HepG2 (cell line): ENCODE results near the gene TCF25. TPM values are rescaled to one million over a fixed set of nuclear protein-coding genes. Genes with fewer than 3 reads are reported as not detected.
A peak's percentile ranks its signal among the peaks of the same experiment; 100 is the strongest.

ENCODE experiments used
- BATF2 ChIP-seq: sonication (generic); formaldehyde crosslinking; IDR thresholded peaks from 2 replicates; pipeline ENCODE4 v1.8.0; 2022; ENCODE audit warnings: mild to moderate bottlenecking, missing genetic modification reagents, moderate library complexity
- CERS6 ChIP-seq: sonication (generic); formaldehyde crosslinking; IDR thresholded peaks from 2 replicates; pipeline ENCODE4 v1.5.0; 2020; ENCODE audit warnings: missing genetic modification reagents
- ETV6 ChIP-seq: sonication (generic); formaldehyde crosslinking; conservative IDR thresholded peaks from 2 replicates; pipeline ENCODE4 v1.4.0; 2020; ENCODE audit warnings: missing genetic modification reagents
- FOXM1 ChIP-seq: sonication (generic); formaldehyde crosslinking; IDR thresholded peaks from 2 replicates; pipeline ENCODE4 v1.5.0; 2020; ENCODE audit warnings: missing genetic modification reagents
- FOXP4 ChIP-seq: sonication (generic); formaldehyde crosslinking; IDR thresholded peaks from 2 replicates; pipeline ENCODE4 v1.4.0; 2020; ENCODE audit warnings: missing genetic modification reagents
- GATA4 ChIP-seq: sonication (generic); IDR thresholded peaks from 2 replicates; pipeline ENCODE4 v1.6.1; 2016; ENCODE audit warnings: antibody characterized with exemption, low read depth, borderline replicate concordance
- GMEB2 ChIP-seq: IDR thresholded peaks from 2 replicates; pipeline ENCODE4 v1.6.1; 2016; ENCODE audit warnings: missing biosample characterization, missing genetic modification reagents, low read depth
- HOXA3 ChIP-seq: sonication (generic); formaldehyde crosslinking; IDR thresholded peaks from 2 replicates; pipeline ENCODE4 v1.5.0; 2020; ENCODE audit warnings: missing genetic modification reagents
- KLF11 ChIP-seq: IDR thresholded peaks from 2 replicates; pipeline ENCODE4 v1.6.1; 2016; ENCODE audit warnings: missing compliant biosample characterization
- MXD1 ChIP-seq: sonication (generic); formaldehyde crosslinking; IDR thresholded peaks from 2 replicates; pipeline ENCODE4 v1.4.0; 2020; ENCODE audit warnings: mild to moderate bottlenecking, missing genetic modification reagents
- NFAT5 ChIP-seq: sonication (generic); formaldehyde crosslinking; IDR thresholded peaks from 2 replicates; pipeline ENCODE4 v1.4.0; 2020; ENCODE audit warnings: missing genetic modification reagents
- NR3C1 ChIP-seq: sonication (generic); formaldehyde crosslinking; IDR thresholded peaks from 2 replicates; pipeline ENCODE4 v1.4.0; 2020; ENCODE audit warnings: missing genetic modification reagents
- SMAD1 ChIP-seq: sonication (generic); formaldehyde crosslinking; IDR thresholded peaks from 2 replicates; pipeline ENCODE4 v1.4.0; 2020; ENCODE audit warnings: missing genetic modification reagents, low read depth, mild to moderate bottlenecking, borderline replicate concordance
- SP1 ChIP-seq, 2 experiments: fragments of 450-650 bp in 1 of 2; sonication (generic) in 1 of 2; formaldehyde crosslinking in 1 of 2; IDR thresholded peaks; 2 replicates each; pipeline versions ENCODE4 v1.4.0 to v1.6.1; 2016 to 2020; ENCODE audit warnings: missing genetic modification reagents in 1 of 2
- TBX3 ChIP-seq: fragments of 450-650 bp; IDR thresholded peaks from 2 replicates; pipeline ENCODE4 v1.6.1; 2017; ENCODE audit warnings: antibody characterized with exemption, mild to moderate bottlenecking, inconsistent platforms, borderline replicate concordance
- ZMYM4 ChIP-seq: sonication (generic); formaldehyde crosslinking; IDR thresholded peaks from 2 replicates; pipeline ENCODE4 v1.8.1; 2023; ENCODE audit warnings: mild to moderate bottlenecking, missing genetic modification reagents
- ZNF430 ChIP-seq: sonication (generic); formaldehyde crosslinking; IDR thresholded peaks from 2 replicates; pipeline ENCODE4 v1.9.0; 2021; ENCODE audit warnings: mild to moderate bottlenecking, missing genetic modification reagents
- ZNF441 ChIP-seq: sonication (generic); formaldehyde crosslinking; IDR thresholded peaks from 2 replicates; pipeline ENCODE4 v1.7.0; 2021; ENCODE audit warnings: missing genetic modification reagents, borderline replicate concordance
- ZNF674 ChIP-seq: sonication (generic); formaldehyde crosslinking; IDR thresholded peaks from 2 replicates; pipeline ENCODE4 v1.5.0; 2020; ENCODE audit warnings: low read depth, mild to moderate bottlenecking, missing genetic modification reagents
- ZSCAN29 ChIP-seq: sonication (generic); formaldehyde crosslinking; conservative IDR thresholded peaks from 2 replicates; pipeline ENCODE4 v1.4.0; 2020; ENCODE audit warnings: mild to moderate bottlenecking, missing genetic modification reagents
- polyA plus RNA-seq, 8 experiments: library from polyadenylated mRNA; depleted of rRNA in 3 of 8; stranded (reverse) in 7 of 8; unstranded in 1 of 8; fragments of >200 nt; fragmentation: Illumina TruSeq in 4 of 8; extraction: Trizol in 4 of 8; gene quantifications; 2 replicates each; pipeline versions ENCODE4 v1.2.1 to v1.2.3, GENCODE V29; 2011 to 2016; ENCODE audit warnings: low read depth in 4 of 8, missing spikeins in 1 of 8, mixed read lengths in 1 of 8; ENCODE audit not compliant: insufficient read depth in 1 of 8
- total RNA-seq, 5 experiments: library from RNA; depleted of rRNA; stranded (reverse); fragments of >200 nt; fragmentation: Illumina TruSeq; extraction: Trizol; gene quantifications; 2 replicates each; pipeline ENCODE4 v1.2.3, GENCODE V29; 2016; ENCODE audit warnings: low read depth in 1 of 5

TCF25 gene
- total and polyA plus RNA-seq, 2 of the 13 experiments (the other 11 are each of a cell fraction or from before 2014, with no cell fraction given), result 138 to 206 TPM

GRCh38 chr16:89922477-89922883 is 49.1 kb downstream of the TCF25 start (continued):
- TF ChIP-seq NFAT5 (CRISPR knock-in tag), result no peak
- TF ChIP-seq SP1 (IDR thresholded peaks at IDR 0.05), result no peak
- no peak; the same call in 1 of the 2 replicates for TF ChIP-seq SP1 (CRISPR knock-in tag; IDR thresholded peaks at IDR 0.05)
- no peak for TF ChIP-seq TBX3
- no peak for TF ChIP-seq NR3C1 (CRISPR knock-in tag)
- no peak for TF ChIP-seq ZNF674 (CRISPR knock-in tag)
- no peak for TF ChIP-seq CERS6 (CRISPR knock-in tag)
- TF ChIP-seq GATA4, result peak; percentile 20; the same call in 1 of the 2 replicates
- no peak for TF ChIP-seq GMEB2 (CRISPR knock-in tag)
- no peak for TF ChIP-seq ETV6 (CRISPR knock-in tag)
- TF ChIP-seq FOXM1 (CRISPR knock-in tag), result no peak
- TF ChIP-seq ZMYM4 (CRISPR knock-in tag), result no peak
- peak; percentile 44 for TF ChIP-seq ZNF430 (CRISPR knock-in tag)
- peak; percentile 67 for TF ChIP-seq HOXA3 (CRISPR knock-in tag)
- no peak; the same call in 1 of the 2 replicates for TF ChIP-seq ZNF441
- TF ChIP-seq ZSCAN29 (CRISPR knock-in tag), result no peak
- peak; percentile 8; the same call in 1 of the 2 replicates for TF ChIP-seq FOXP4 (CRISPR knock-in tag)
- TF ChIP-seq SMAD1 (CRISPR knock-in tag), result 0 out of 2 replicates have a peak, but pooled peaks have one; percentile 80
- peak; percentile 27; the same call in 1 of the 2 replicates for TF ChIP-seq KLF11 (CRISPR knock-in tag)
- TF ChIP-seq BATF2 (CRISPR knock-in tag), result no peak
- TF ChIP-seq MXD1, result no peak
